Stimulated activated CD8-positive, alpha-beta memory T cell treated with anti-CD3 and anti-CD28 coated beads, Interleukin-7, amount 100 ng/mL, for 4 hours (primary cell): ENCODE data around the gene DPP9.
"Not testable (repeated sequence)": the region's sequence is repeated elsewhere in the genome, so short reads cannot be mapped to it uniquely, and the experiment has no call there.

Experiments
- DNase-seq, 2 donors: peaks; one replicate each; pipeline ENCODE4 v3.0.0-alpha.2; 2020; ENCODE audit warnings: low read depth in 2 of 2

Gene DPP9

GRCh38 chr19:4687396-4687795 is 36.2 kb downstream of the DPP9 start:
- DNase-seq, result no peak

- no peak for DNase-seq
Measured at GRCh38 chr19:4686700-4687099, 36.9 kb downstream of the DPP9 start.

- DNase-seq, result no peak
Measured at GRCh38 chr19:4684312-4685095, 39.1 kb downstream of the DPP9 start.

GRCh38 chr19:4682417-4683200 is 41.0 kb downstream of the DPP9 start:
- no peak for DNase-seq

GRCh38 chr19:4680021-4680420 is 43.6 kb downstream of the DPP9 start:
- DNase-seq, result not testable (repeated sequence)

- DNase-seq, result no peak
Measured at GRCh38 chr19:4678881-4679790, 44.5 kb downstream of the DPP9 start.

- DNase-seq, result no peak
Measured at GRCh38 chr19:4676955-4677731, 46.5 kb downstream of the DPP9 start.

- no peak for DNase-seq
Measured at GRCh38 chr19:4675346-4675745, 48.3 kb downstream of the DPP9 start.

- no peak for DNase-seq
Measured at GRCh38 chr19:4673726-4674125, 49.9 kb downstream of the DPP9 start.

GRCh38 chr19:4673216-4673615 is 50.4 kb downstream of the DPP9 start:
- no peak for DNase-seq

GRCh38 chr19:4671185-4671851 is 52.3 kb downstream of the DPP9 start:
- DNase-seq, result no peak

- DNase-seq, result peak; percentile 83 to 91
Measured at GRCh38 chr19:4669723-4670480, 53.7 kb downstream of the DPP9 start, which contains the start of gene MYDGF. Gene MYDGF (minus strand): TSS chr19:4670342. CDS start chr19:4670334, 8 bp downstream.

- no peak for DNase-seq
Measured at GRCh38 chr19:4664642-4665041, 59.0 kb downstream of the DPP9 start.

- no peak for DNase-seq
Measured at GRCh38 chr19:4662812-4663211, 60.8 kb downstream of the DPP9 start.

GRCh38 chr19:4662020-4662695 is 61.5 kb downstream of the DPP9 start:
- no peak for DNase-seq

GRCh38 chr19:4660993-4661392 is 62.6 kb downstream of the DPP9 start:
- no peak for DNase-seq

GRCh38 chr19:4660181-4660791 is 63.4 kb downstream of the DPP9 start:
- no peak for DNase-seq

- DNase-seq, result no peak
Measured at GRCh38 chr19:4657835-4658234, 65.8 kb downstream of the DPP9 start.

GRCh38 chr19:4657262-4657661 is 66.4 kb downstream of the DPP9 start:
- DNase-seq, result no peak
